Pancreas (tissue), 10 donors: ENCODE measurements around the gene LILRA6. TPM values are rescaled to one million over a fixed set of nuclear protein-coding genes. Genes with fewer than 3 reads are reported as not detected.

Experiments used
- ATAC-seq, 4 donors: fragments of 200-7000 bp; cut with Tn5 transposase; one replicate each; pipeline versions ENCODE4 v1.8.0 to v1.9.1; 2020; ENCODE audit warnings: mild to moderate bottlenecking in 4 of 4, moderate library complexity in 4 of 4
- DNase-seq, 6 donors: peaks; one replicate each; pipeline ENCODE4 v3.0.0-alpha.2; 2020
- FAIRE-seq: peaks from 2 replicates; lab custom pipeline; 2012; peaks lifted over from hg19 to GRCh38; lab: Jason Lieb, UNC
- H3K27ac ChIP-seq, 4 donors: fragments of 200-600 bp; sonication (generic); 1 replicate in 3 of 4; 2 replicates in 1 of 4; pipeline versions ENCODE4 v1.5.0 to v1.8.0; 2020
- H3K27me3 ChIP-seq, 4 donors: fragments of 200-600 bp; one replicate each; pipeline ENCODE4 v1.8.0; 2021
- H3K36me3 ChIP-seq, 3 donors: fragments of 200-600 bp; sonication (generic) in 1 of 3; one replicate each; pipeline versions ENCODE4 v1.5.0 to v1.8.0; 2020 to 2021
- H3K4me1 ChIP-seq, 3 donors: fragments of 200-600 bp; one replicate each; pipeline ENCODE4 v1.8.0; 2021
- H3K4me3 ChIP-seq, 4 donors: fragments of 200-600 bp; sonication (generic) in 2 of 4; one replicate each; pipeline versions ENCODE4 v1.5.0 to v1.8.0; 2020 to 2021
- H3K9me3 ChIP-seq, 4 donors: fragments of 200-600 bp; one replicate each; pipeline ENCODE4 v1.8.0; 2021
- CTCF ChIP-seq, 4 donors: fragments of 200-600 bp; sonication (generic) in 3 of 4; IDR thresholded peaks; one replicate each; pipeline versions ENCODE4 v1.5.0 to v1.8.0; 2021; ENCODE audit warnings: antibody characterized with exemption in 4 of 4
- WGBS, 2 donors: extraction: QIAGEN DNeasy Blood & Tissue Kit; methylation state at CpG; one replicate each; pipeline ENCODE4 v1.1.7; 2013; 5-methylcytosine and 5-hydroxymethylcytosine counted together
- intact Hi-C, 3 donors: fragments of 100-400 bp; cut with DNase I; formaldehyde crosslinking; loops; one replicate each; pipeline versions ENCODE4 v1.11.1 to v1.14.2; 2022
- polyA plus RNA-seq, 2 donors: library from polyadenylated mRNA; stranded (reverse); fragments of 200-250 nt; gene quantifications; one replicate each; pipeline ENCODE4 v1.2.3, GENCODE V29; 2013
- total RNA-seq, 6 donors: library from RNA; stranded (reverse); fragmentation: NEBNext Ultra II Directional in 4 of 6; extraction: Animal tissue kit (Norgen Biotek cat#: 25700) in 4 of 6; gene quantifications; one replicate each; pipeline versions ENCODE4 v1.2.1 to v1.2.4, GENCODE V29; 2021 to 2023
- donor health status: healthy with polysubstance abuse.
- donor health status: DM: no; HTN: no; CAD: no; lungs with moderate emphysema.
- donor health status: DM: no; HTN: no; CAD: no.
- donor health status: control.
- donor health status: control.
- donor health status: Bipolar disorder and iron deficiency.
- donor health status: DM: yes; HTN: yes; CAD: no.
- donor health status: DM: no; HTN: no; CAD: no.
- donor health status: DM: no; HTN: no; CAD: no.
- donor health status: DM: yes; HTN: yes; CAD: no.

LILRA6 gene
- total and polyA plus RNA-seq, 8 donors: 0.20 to 2.4 (median 0.36) TPM

GRCh38 chr19:54256250-54257115 is 13.9 kb upstream of the LILRA6 start:
- ATAC-seq: no peak
- 39 to 49% methylated on average over 19 of the region's 19 CpGs for WGBS, 2 donors

GRCh38 chr19:54255105-54255775 is 12.7 kb upstream of the LILRA6 start:
- peak in 2 of 6 donors; percentile 41 to 47 for DNase-seq
- Histone ChIP-seq H3K9me3 (no peaks in the 10 kb centered on the region), H3K27ac (no peak overlapping the region), H3K4me1 (no peaks in the 10 kb centered on the region), H3K4me3 (no peak overlapping the region), H3K27me3 (peaks cover 0 to 6% (median 2%) of the 10 kb centered on the region in 4 donors), H3K36me3 (no peaks in the 10 kb centered on the region)
- intact Hi-C loops: no loop called here
- 28 to 37% methylated on average over 20 to 26 of the region's 26 CpGs for WGBS, 2 donors
- no peak for FAIRE-seq
- TF ChIP-seq CTCF (IDR thresholded peaks at IDR 0.05): no peak
- ATAC-seq: no peak

More at GRCh38 chr19:54256250-54257115, 13.9 kb upstream of the LILRA6 start:
- FAIRE-seq (no peak), DNase-seq (peak in 1 of 6 donors; percentile 46)
- no peaks in the 10 kb centered on the region for H3K36me3 ChIP-seq
- no peaks in the 10 kb centered on the region for H3K4me1 ChIP-seq
- no peak overlapping the region for H3K4me3 ChIP-seq
- no peak overlapping the region for H3K27ac ChIP-seq
- TF ChIP-seq CTCF (IDR thresholded peaks at IDR 0.05): no peak
- intact Hi-C loops: no loop called here
- H3K9me3 ChIP-seq: no peaks in the 10 kb centered on the region
- H3K27me3 ChIP-seq: peaks cover 0 to 6% (median 2%) of the 10 kb centered on the region in 4 donors

GRCh38 chr19:54254195-54254906 is 11.8 kb upstream of the LILRA6 start:
- no peaks in the 10 kb centered on the region for H3K36me3 ChIP-seq
- intact Hi-C loops: no loop called here
- 27 to 31% methylated on average over 17 of the region's 17 CpGs for WGBS, 2 donors
- no peak for TF ChIP-seq CTCF (IDR thresholded peaks at IDR 0.05)
- no peaks in the 10 kb centered on the region for H3K4me1 ChIP-seq
- no peaks in the 10 kb centered on the region for H3K9me3 ChIP-seq
- ATAC-seq (no peak), DNase-seq (no peak), FAIRE-seq (no peak)
- peaks cover 0 to 6% (median 2%) of the 10 kb centered on the region in 4 donors for H3K27me3 ChIP-seq
- no peak overlapping the region for H3K4me3 ChIP-seq
- no peak overlapping the region for H3K27ac ChIP-seq

GRCh38 chr19:54253331-54254194 is 11.0 kb upstream of the LILRA6 start:
- H3K27ac ChIP-seq: no peak overlapping the region
- H3K4me1 ChIP-seq: no peaks in the 10 kb centered on the region
- H3K36me3 ChIP-seq: no peaks in the 10 kb centered on the region
- FAIRE-seq: no peak
- H3K4me3 ChIP-seq: no peak overlapping the region
- no peak for ATAC-seq
- intact Hi-C loops: no loop called here
- TF ChIP-seq CTCF (IDR thresholded peaks at IDR 0.05): no peak
- H3K9me3 ChIP-seq: no peaks in the 10 kb centered on the region
- peaks cover 0 to 6% (median 2%) of the 10 kb centered on the region in 4 donors for H3K27me3 ChIP-seq
- peak in 1 of 6 donors; percentile 44 for DNase-seq
- 44 to 47% methylated on average over 22 to 23 of the region's 23 CpGs for WGBS, 2 donors
